ENCODE data around the gene RNF220. TPM values are rescaled to one million over a fixed set of nuclear protein-coding genes. Genes with fewer than 3 reads are reported as not detected.
"Not testable (repeated sequence)": the region's sequence is repeated elsewhere in the genome, so short reads cannot be mapped to it uniquely, and the experiment has no call there.

The RNF220 gene
- total RNA-seq, 1 donor from 2014 or later = 72.5 TPM

GRCh38 chr1:44559330-44559729, 154.3 kb downstream of the RNF220 start:
- no peak overlapping the region for H3K27ac ChIP-seq
- ATAC-seq (no peak), DNase-seq (no peak)
- H3K4me1 ChIP-seq = no peaks in the 10 kb centered on the region
- intact Hi-C loops (cut with DNase I) = no loop called here
- no peaks in the 10 kb centered on the region for H3K36me3 ChIP-seq
- H3K27me3 ChIP-seq (ENCODE audit: low read depth) = no peaks in the 10 kb centered on the region
- TF ChIP-seq, protein P1, sequence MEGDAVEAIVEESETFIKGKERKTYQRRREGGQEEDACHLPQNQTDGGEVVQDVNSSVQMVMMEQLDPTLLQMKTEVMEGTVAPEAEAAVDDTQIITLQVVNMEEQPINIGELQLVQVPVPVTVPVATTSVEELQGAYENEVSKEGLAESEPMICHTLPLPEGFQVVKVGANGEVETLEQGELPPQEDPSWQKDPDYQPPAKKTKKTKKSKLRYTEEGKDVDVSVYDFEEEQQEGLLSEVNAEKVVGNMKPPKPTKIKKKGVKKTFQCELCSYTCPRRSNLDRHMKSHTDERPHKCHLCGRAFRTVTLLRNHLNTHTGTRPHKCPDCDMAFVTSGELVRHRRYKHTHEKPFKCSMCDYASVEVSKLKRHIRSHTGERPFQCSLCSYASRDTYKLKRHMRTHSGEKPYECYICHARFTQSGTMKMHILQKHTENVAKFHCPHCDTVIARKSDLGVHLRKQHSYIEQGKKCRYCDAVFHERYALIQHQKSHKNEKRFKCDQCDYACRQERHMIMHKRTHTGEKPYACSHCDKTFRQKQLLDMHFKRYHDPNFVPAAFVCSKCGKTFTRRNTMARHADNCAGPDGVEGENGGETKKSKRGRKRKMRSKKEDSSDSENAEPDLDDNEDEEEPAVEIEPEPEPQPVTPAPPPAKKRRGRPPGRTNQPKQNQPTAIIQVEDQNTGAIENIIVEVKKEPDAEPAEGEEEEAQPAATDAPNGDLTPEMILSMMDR (IDR thresholded peaks at IDR 0.05) = no peak
- no peak overlapping the region for H3K4me3 ChIP-seq
- H3K9me3 ChIP-seq = no peaks in the 10 kb centered on the region

- Histone ChIP-seq H3K27me3 (ENCODE audit: low read depth) (no peaks in the 10 kb centered on the region), H3K4me3 (no peak overlapping the region), H3K9me3 (no peaks in the 10 kb centered on the region), H3K4me1 (no peaks in the 10 kb centered on the region), H3K27ac (no peak overlapping the region), H3K36me3 (no peaks in the 10 kb centered on the region)
- TF ChIP-seq, protein P1 (IDR thresholded peaks at IDR 0.05) = no peak
- intact Hi-C loops (cut with DNase I) = no loop called here
- DNase-seq (no peak), ATAC-seq (no peak)
Observed at GRCh38 chr1:44559913-44560312, 154.9 kb downstream of the RNF220 start.

- H3K27ac ChIP-seq; DNase-seq; H3K4me3 ChIP-seq; H3K4me1 ChIP-seq; H3K36me3 ChIP-seq; ATAC-seq; H3K9me3 ChIP-seq; intact Hi-C loops (cut with DNase I); H3K27me3 ChIP-seq (ENCODE audit: low read depth): not testable (repeated sequence)
Observed at GRCh38 chr1:44560696-44561095, 155.6 kb downstream of the RNF220 start.

DNA sequence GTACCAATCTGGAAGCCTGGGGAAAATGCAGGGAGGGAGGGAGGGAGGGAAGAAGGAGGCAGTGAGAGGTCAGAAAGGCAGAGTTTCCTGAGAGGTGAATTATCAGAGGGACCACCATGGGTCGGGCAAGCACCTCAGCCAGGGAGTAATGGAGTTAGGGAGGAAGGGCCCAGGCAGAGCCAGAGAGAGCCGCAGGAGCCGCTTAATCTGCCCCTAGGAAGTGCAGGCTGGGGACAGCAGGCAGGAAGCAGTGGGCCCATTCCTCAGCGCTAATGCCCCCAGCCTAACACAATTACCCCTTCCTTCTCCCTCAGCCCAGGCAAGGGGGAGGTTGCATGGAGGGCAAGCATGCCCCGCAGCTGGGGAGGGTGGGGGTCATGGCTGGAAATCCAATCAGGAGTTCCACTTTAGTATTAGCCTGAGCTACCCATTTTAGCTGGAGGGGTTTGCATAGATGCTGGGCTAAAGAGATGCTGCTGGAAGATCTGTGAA, 160.2 kb downstream of the RNF220 start:
- H3K27ac ChIP-seq = no peak overlapping the region
- no peaks in the 10 kb centered on the region for H3K9me3 ChIP-seq
- H3K36me3 ChIP-seq = no peaks in the 10 kb centered on the region
- ATAC-seq = no peak
- intact Hi-C loops (cut with DNase I) = no loop called here
- TF ChIP-seq, protein P1 (IDR thresholded peaks at IDR 0.05) = no peak
- H3K4me3 ChIP-seq = no peak overlapping the region
- H3K27me3 ChIP-seq (ENCODE audit: low read depth) = no peaks in the 10 kb centered on the region
- DNase-seq = no peak
- no peaks in the 10 kb centered on the region for H3K4me1 ChIP-seq

- no peak for DNase-seq
Observed at GRCh38 chr1:44565833-44566232, 160.8 kb downstream of the RNF220 start.

DNA sequence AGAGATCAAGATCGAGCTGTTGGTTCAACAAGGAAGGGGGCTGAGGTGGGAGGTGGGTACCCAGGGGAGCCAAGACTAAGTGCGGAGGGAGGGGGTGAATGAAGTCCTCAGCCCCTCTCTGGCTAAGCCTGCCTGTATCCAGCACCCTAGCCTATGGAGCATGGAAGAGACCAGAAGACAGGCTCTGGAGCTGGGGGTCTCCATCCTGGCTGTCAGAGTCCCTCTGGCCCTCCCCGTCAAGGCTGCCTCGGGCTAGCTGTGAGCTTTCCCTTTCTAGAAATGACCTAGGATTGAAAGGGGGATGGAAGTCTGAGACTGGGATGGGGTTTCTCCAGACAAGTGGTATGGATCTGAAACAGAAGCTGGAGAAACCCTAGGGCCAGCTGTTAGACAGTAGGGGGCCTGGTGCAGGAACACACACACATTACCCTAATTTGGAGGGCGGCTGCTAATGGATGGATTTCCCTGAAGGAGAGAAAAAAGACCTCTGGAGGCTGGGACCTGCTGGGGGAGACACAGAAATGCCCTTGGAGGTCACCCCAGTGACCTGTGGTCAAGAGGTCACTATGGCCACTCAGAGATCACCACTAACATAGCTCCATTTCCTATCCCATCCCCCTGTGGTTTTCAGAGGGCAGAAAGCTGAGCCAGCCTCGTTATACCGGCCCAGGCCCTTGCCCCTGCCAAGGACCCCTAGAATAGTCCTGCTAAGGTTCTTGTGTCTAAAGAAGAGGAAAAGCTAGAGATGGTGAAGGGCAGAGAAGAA, 161.4 kb downstream of the RNF220 start:
- Histone ChIP-seq H3K27me3 (ENCODE audit: low read depth) (no peaks in the 10 kb centered on the region), H3K9me3 (no peaks in the 10 kb centered on the region), H3K4me1 (no peaks in the 10 kb centered on the region), H3K27ac (no peak overlapping the region), H3K4me3 (no peak overlapping the region), H3K36me3 (no peaks in the 10 kb centered on the region)
- ATAC-seq (no peak), DNase-seq (no peak)
- intact Hi-C loops (cut with DNase I) = no loop called here
- TF ChIP-seq, protein P1 (IDR thresholded peaks at IDR 0.05) = no peak

More at GRCh38 chr1:44565833-44566232, 160.8 kb downstream of the RNF220 start:
- H3K36me3 ChIP-seq = no peaks in the 10 kb centered on the region
- no peaks in the 10 kb centered on the region for H3K9me3 ChIP-seq
- intact Hi-C loops (cut with DNase I) = no loop called here
- no peak overlapping the region for H3K4me3 ChIP-seq
- no peaks in the 10 kb centered on the region for H3K4me1 ChIP-seq
- TF ChIP-seq, protein P1 (IDR thresholded peaks at IDR 0.05) = no peak
- no peak for ATAC-seq
- H3K27ac ChIP-seq = no peak overlapping the region
- H3K27me3 ChIP-seq (ENCODE audit: low read depth) = no peaks in the 10 kb centered on the region

All from lower lobe of right lung (tissue), 2 donors.